Activated CD4-positive, alpha-beta T cell treated with anti-CD3 and anti-CD28 coated beads, Interleukin-2, Interleukin-6, amounts not matched to agents 100 ng/mL and 50 ng/mL, durations not matched to agents 16 hours and 8 hours (primary cell): Measurements from ENCODE around the gene CWC27.

Experiments
- DNase-seq: peaks from one replicate; pipeline ENCODE4 v3.0.0-alpha.2; 2020

The CWC27 gene

GRCh38 chr5:65010841-65011240 is 242.1 kb downstream of the CWC27 start:
- DNase-seq = no peak

- no peak for DNase-seq
These were observed 243.7 kb downstream of the CWC27 start for GRCh38 chr5:65012301-65012892.

- no peak for DNase-seq
These were observed 244.4 kb downstream of the CWC27 start for GRCh38 chr5:65013166-65013565.

GRCh38 chr5:65014769-65015168 is 246.0 kb downstream of the CWC27 start:
- DNase-seq = no peak

- DNase-seq = no peak
These were observed 247.0 kb downstream of the CWC27 start for GRCh38 chr5:65015767-65016166.

- DNase-seq = no peak
These were observed 248.9 kb downstream of the CWC27 start for GRCh38 chr5:65017636-65018035.

GRCh38 chr5:65018763-65019162 is 250.0 kb downstream of the CWC27 start:
- DNase-seq = no peak

GRCh38 chr5:65020492-65020891 is 251.8 kb downstream of the CWC27 start:
- no peak for DNase-seq

- DNase-seq = no peak
These were observed 252.9 kb downstream of the CWC27 start for GRCh38 chr5:65021527-65022226.

GRCh38 chr5:65022932-65023331 is 254.2 kb downstream of the CWC27 start:
- DNase-seq = no peak

- DNase-seq = no peak
These were observed 256.0 kb downstream of the CWC27 start for GRCh38 chr5:65024681-65025080.

- no peak for DNase-seq
These were observed 258.3 kb downstream of the CWC27 start for GRCh38 chr5:65026816-65027548.

- no peak for DNase-seq
These were observed 260.4 kb downstream of the CWC27 start for GRCh38 chr5:65029178-65029577.

- no peak for DNase-seq
These were observed 261.3 kb downstream of the CWC27 start for GRCh38 chr5:65030056-65030455.

GRCh38 chr5:65032250-65032649 is 263.5 kb downstream of the CWC27 start:
- DNase-seq = no peak

GRCh38 chr5:65034029-65034812 is 265.5 kb downstream of the CWC27 start:
- DNase-seq = no peak

- no peak for DNase-seq
These were observed 266.1 kb downstream of the CWC27 start for GRCh38 chr5:65034813-65035209.

GRCh38 chr5:65035211-65036206 is 266.8 kb downstream of the CWC27 start:
- DNase-seq = peak; percentile 86

GRCh38 chr5:65037831-65038815 is 269.4 kb downstream of the CWC27 start:
- DNase-seq = peak; percentile 19

GRCh38 chr5:65041296-65042158 is 272.8 kb downstream of the CWC27 start:
- no peak for DNase-seq
